ENCODE results near the gene SOX6. TPM values are rescaled to one million over a fixed set of nuclear protein-coding genes. Genes with fewer than 3 reads are reported as not detected.

The SOX6 gene
- total RNA-seq, 1 experiment from 2014 or later = 5.1 TPM

DNA sequence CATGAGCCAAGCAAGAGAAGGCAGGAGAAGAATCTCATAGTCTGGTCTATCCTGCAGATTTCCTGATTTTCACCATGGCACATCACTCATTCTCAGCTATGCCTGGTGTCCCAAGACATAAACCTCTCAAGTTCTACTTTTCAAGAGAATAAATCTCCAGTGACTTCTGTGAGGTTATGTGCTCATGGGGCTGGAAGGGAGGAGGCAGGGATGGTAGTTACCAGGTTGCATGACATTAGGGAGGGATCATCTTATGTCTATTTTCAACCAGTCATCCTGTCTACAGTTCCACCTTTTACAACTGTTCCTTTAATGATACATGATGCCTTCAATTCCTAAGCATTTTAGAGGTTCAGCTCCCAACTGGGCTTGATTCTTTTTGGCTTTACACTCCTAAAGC is 297.7 kb downstream of the SOX6 start:
- H2AFZ ChIP-seq = no peak overlapping the region
- intact Hi-C loops (cut with micrococcal nuclease; ENCODE audit: unreplicated experiment) = no loop called here
- no peaks in the 10 kb centered on the region for H3K4me1 ChIP-seq (replicated peaks; ENCODE audit: insufficient read depth)
- H3K4me3 ChIP-seq = no peak overlapping the region
- H3K27ac ChIP-seq = no peak overlapping the region
- DNase-seq = no peak
- no peaks in the 10 kb centered on the region for H3K27me3 ChIP-seq (ENCODE audit: insufficient read depth, low read depth)
- H3K4me2 ChIP-seq = no peak overlapping the region
- BruUV-seq (replicated peaks) = no TSS peak
- H3K36me3 ChIP-seq (ENCODE audit: low read depth) = no peaks in the 10 kb centered on the region
- TF ChIP-seq EZH2 (IDR thresholded peaks at IDR 0.05; ENCODE audit: low read depth) = no peak
- TF ChIP-seq, protein P1, sequence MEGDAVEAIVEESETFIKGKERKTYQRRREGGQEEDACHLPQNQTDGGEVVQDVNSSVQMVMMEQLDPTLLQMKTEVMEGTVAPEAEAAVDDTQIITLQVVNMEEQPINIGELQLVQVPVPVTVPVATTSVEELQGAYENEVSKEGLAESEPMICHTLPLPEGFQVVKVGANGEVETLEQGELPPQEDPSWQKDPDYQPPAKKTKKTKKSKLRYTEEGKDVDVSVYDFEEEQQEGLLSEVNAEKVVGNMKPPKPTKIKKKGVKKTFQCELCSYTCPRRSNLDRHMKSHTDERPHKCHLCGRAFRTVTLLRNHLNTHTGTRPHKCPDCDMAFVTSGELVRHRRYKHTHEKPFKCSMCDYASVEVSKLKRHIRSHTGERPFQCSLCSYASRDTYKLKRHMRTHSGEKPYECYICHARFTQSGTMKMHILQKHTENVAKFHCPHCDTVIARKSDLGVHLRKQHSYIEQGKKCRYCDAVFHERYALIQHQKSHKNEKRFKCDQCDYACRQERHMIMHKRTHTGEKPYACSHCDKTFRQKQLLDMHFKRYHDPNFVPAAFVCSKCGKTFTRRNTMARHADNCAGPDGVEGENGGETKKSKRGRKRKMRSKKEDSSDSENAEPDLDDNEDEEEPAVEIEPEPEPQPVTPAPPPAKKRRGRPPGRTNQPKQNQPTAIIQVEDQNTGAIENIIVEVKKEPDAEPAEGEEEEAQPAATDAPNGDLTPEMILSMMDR (conservative IDR thresholded peaks at IDR 0.05) = no peak
- CTCF ChIA-PET = no interaction called here
- no peaks in the 10 kb centered on the region for H3K9me2 ChIP-seq (ENCODE audit: insufficient read depth)
- H3K9me3 ChIP-seq (ENCODE audit: insufficient read depth, low read depth) = no peaks in the 10 kb centered on the region
- POLR2A ChIA-PET (ENCODE audit: unreplicated experiment) = no interaction called here
- no peaks in the 10 kb centered on the region for H3K79me2 ChIP-seq (ENCODE audit: low read depth)
- no peaks in the 10 kb centered on the region for H3F3A ChIP-seq (ENCODE audit: insufficient read depth, low read depth)
- no peaks in the 10 kb centered on the region for H4K20me1 ChIP-seq (ENCODE audit: insufficient read depth)

DNA sequence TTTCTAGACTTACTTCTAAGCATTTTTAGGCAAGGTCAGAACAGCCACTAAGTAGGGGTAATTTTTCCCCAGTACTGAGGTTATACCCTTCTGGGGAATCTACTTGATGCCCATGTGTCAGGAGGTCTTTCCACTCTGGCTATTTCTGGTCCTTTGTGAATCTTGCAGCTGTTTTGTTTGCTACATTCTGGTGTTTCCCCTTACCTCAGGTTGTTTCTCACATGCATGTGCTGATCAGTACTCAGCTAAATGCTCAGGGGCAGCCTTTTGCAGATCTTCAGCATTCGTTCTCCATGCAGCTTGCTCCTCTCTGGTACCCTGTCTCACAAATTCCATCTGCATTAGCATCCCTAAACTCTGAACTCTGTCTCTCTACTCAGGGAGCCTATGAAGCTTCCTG is 303.6 kb downstream of the SOX6 start:
- no peaks in the 10 kb centered on the region for H3K79me2 ChIP-seq (ENCODE audit: low read depth)
- no peaks in the 10 kb centered on the region for H3K36me3 ChIP-seq (ENCODE audit: low read depth)
- no peak for TF ChIP-seq EZH2 (IDR thresholded peaks at IDR 0.05; ENCODE audit: low read depth)
- TF ChIP-seq, protein P1 (conservative IDR thresholded peaks at IDR 0.05) = no peak
- H3K4me2 ChIP-seq = no peak overlapping the region
- CTCF ChIA-PET = no interaction called here
- H3F3A ChIP-seq (ENCODE audit: insufficient read depth, low read depth) = no peaks in the 10 kb centered on the region
- H3K9me2 ChIP-seq (ENCODE audit: insufficient read depth) = no peaks in the 10 kb centered on the region
- no peak for DNase-seq
- H3K4me1 ChIP-seq (replicated peaks; ENCODE audit: insufficient read depth) = no peaks in the 10 kb centered on the region
- H3K9me3 ChIP-seq (ENCODE audit: insufficient read depth, low read depth) = no peaks in the 10 kb centered on the region
- POLR2A ChIA-PET (ENCODE audit: unreplicated experiment) = no interaction called here
- H4K20me1 ChIP-seq (ENCODE audit: insufficient read depth) = no peaks in the 10 kb centered on the region
- intact Hi-C loops (cut with micrococcal nuclease; ENCODE audit: unreplicated experiment) = no loop called here
- no peak overlapping the region for H2AFZ ChIP-seq
- no peaks in the 10 kb centered on the region for H3K27me3 ChIP-seq (ENCODE audit: insufficient read depth, low read depth)
- no peak overlapping the region for H3K27ac ChIP-seq
- H3K4me3 ChIP-seq = no peak overlapping the region
- BruUV-seq (replicated peaks) = no TSS peak

GRCh38 chr11:16049611-16050010 is 306.7 kb downstream of the SOX6 start:
- BruUV-seq (replicated peaks) = no TSS peak
- H3K27me3 ChIP-seq (ENCODE audit: insufficient read depth, low read depth) = no peaks in the 10 kb centered on the region
- no peaks in the 10 kb centered on the region for H4K20me1 ChIP-seq (ENCODE audit: insufficient read depth)
- intact Hi-C loops (cut with micrococcal nuclease; ENCODE audit: unreplicated experiment) = no loop called here
- no peaks in the 10 kb centered on the region for H3K36me3 ChIP-seq (ENCODE audit: low read depth)
- no peaks in the 10 kb centered on the region for H3K79me2 ChIP-seq (ENCODE audit: low read depth)
- CTCF ChIA-PET = no interaction called here
- no peaks in the 10 kb centered on the region for H3F3A ChIP-seq (ENCODE audit: insufficient read depth, low read depth)
- no peak overlapping the region for H3K4me2 ChIP-seq
- DNase-seq = no peak
- H2AFZ ChIP-seq = no peak overlapping the region
- no peaks in the 10 kb centered on the region for H3K4me1 ChIP-seq (replicated peaks; ENCODE audit: insufficient read depth)
- H3K9me2 ChIP-seq (ENCODE audit: insufficient read depth) = no peaks in the 10 kb centered on the region
- POLR2A ChIA-PET (ENCODE audit: unreplicated experiment) = no interaction called here
- H3K9me3 ChIP-seq (ENCODE audit: insufficient read depth, low read depth) = no peaks in the 10 kb centered on the region
- TF ChIP-seq, protein P1 (conservative IDR thresholded peaks at IDR 0.05) = no peak
- no peak for TF ChIP-seq EZH2 (IDR thresholded peaks at IDR 0.05; ENCODE audit: low read depth)
- H3K4me3 ChIP-seq = no peak overlapping the region
- H3K27ac ChIP-seq = no peak overlapping the region
